GM21515 (cell line): ENCODE measurements around the gene NAA80.
"Not testable (repeated sequence)": the region's sequence is repeated elsewhere in the genome, so short reads cannot be mapped to it uniquely, and the experiment has no call there.

Experiments used
- ATAC-seq: cut with Tn5 transposase; IDR thresholded peaks from one replicate; pipeline ENCODE4 v1.9.1; 2021; ENCODE audit not compliant: unreplicated experiment

Gene NAA80

DNA sequence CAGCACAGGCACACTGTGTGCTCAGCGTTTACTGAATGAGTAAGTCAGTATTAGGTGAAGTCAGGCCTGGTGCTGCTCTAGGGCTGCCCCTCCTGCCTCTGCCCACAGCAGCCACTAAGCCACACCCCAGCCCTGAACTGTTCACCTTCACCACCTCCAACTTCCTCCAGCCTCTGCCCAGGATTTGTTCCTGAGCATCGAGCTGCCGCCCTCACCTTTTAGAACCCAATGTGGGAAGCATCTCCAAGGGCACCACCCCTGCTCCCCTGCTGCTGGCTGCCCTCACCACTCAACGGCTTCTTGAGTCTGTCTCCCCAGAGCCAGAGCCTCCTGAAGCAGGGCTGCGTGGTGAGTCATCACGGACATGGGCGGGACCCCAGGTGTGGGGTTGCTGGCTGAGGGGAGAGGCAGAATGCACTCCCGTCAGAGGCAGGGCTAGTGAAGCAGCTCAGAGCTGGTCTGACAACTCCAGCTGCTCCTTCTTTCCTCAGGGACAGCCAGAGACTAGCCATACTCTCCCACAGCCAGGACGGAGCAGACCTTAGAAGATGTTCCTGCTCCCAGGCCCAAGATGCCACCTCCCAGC, 17.5 kb upstream of the NAA80 start:
- ATAC-seq = no peak

DNA sequence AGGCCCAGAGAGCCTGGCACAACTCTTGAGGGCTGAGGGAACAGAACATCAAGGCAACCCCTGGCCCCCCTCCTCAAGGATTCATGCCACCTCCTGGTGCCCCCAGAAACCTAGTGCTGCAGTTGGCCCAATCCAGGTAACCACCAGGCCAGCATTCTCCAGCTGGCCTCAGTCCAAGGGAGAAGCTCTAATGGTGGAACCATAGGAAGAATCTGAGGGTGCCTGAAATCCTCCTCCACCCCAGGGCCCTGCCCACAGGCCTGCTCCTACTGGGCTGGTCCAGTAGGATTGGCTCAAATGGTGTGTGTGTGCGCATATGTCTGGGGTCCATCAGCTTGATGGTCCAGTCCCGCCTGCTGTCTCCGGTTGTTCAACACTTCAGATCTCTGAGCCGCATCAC, 15.6 kb upstream of the NAA80 start:
- ATAC-seq = no peak

DNA sequence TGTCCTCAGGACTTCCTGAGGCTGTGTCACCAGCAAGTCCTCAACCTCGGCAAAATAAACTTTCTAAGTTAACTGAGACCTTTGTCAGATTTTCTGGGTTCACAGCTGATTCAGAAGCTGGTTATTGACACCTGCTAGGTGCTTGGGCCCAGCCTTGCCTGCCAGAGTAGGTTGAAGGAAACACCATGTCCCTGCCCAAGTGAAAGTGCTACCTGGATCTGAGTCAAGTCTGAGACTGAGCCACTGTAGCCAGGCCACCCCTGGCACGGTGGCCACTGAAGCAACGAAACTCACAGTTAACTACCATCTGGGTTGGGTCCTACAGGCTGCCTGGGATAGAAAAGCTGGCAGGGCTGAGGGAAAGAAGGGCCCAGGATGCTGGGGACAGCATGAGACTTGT, 15.1 kb upstream of the NAA80 start:
- no peak for ATAC-seq

DNA sequence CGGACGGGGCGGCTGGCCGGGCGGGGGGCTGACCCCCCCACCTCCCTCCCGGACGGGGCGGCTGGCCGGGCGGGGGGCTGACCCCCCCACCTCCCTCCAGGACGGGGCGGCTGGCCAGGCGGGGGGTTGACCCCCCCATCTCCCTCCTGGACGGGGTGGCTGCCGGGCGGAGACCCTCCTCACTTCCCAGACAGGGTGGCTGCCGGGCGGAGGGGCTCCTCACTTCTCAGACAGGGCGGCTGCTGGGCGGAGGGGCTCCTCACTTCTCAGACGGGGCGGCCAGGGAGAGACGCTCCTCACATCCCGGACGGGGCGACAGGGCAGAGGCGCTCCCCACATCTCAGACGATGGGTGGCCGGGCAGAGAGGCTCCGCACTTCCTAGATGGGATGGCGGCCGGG, 12.8 kb upstream of the NAA80 start:
- ATAC-seq = not testable (repeated sequence)

DNA sequence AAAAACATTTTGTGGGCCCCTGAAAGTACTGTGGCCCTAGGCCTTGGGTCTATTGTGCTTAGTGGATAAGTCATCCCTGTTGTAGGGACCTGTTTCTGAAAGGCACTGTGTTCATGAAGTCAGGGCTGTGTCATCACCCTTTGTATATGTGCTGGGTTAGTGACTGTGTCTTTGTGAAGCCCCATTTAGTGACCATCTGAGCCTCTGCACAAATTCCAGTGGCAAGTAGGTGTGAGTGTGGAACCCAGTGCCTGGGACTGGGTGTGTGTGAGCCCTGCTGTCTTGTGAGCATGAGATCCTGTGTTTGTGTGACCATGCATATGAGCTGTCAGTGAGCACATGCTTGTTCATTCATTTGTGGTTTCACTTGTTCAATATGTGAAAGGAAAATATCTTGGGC, 5.4 kb upstream of the NAA80 start:
- ATAC-seq = no peak

DNA sequence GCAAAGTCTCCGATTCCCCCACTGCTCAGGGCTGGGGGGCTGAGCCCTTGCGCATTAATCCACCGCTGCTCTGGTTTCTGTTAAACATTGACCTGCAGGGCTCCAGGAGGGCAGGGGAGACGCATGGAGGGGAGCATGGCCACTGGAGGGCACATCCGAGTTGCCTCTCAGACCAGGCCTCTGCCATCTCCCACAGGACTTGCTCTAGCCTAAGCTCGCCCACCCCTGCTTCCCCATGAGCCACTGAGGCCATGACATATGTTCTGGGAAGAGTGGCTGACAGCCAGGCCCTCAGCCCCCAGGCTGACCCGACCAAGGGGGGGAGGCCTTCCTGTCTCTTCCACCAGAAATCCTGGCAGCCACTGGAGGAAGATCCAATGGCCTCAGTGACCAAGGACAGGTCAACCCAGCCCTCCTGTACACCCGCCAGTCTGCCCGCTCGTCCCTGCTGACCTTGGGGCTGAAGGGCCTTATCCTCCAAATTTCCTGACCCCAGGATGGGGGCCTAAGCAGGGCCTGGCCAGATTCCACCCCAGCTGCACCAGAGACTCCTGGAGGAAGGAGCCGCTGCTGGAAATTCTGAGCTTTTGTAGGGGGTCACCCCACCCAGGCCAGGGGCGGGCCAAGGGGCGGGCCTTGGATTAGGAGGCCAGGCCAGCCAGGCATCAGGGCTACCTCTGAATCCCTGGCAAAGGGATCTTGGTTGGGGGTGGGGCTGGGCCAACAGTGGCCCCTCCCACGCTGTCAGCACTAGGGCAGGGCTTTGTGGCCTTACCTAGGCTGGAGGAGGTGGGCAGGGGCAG, 4.0 kb upstream of the NAA80 start, which contains the start of gene HYAL1:
Gene HYAL1, minus strand, starts transcription at position 562 of the 803 bp plus-strand sequence. CDS start 618 bp downstream, outside the sequence.
- ATAC-seq = no peak

DNA sequence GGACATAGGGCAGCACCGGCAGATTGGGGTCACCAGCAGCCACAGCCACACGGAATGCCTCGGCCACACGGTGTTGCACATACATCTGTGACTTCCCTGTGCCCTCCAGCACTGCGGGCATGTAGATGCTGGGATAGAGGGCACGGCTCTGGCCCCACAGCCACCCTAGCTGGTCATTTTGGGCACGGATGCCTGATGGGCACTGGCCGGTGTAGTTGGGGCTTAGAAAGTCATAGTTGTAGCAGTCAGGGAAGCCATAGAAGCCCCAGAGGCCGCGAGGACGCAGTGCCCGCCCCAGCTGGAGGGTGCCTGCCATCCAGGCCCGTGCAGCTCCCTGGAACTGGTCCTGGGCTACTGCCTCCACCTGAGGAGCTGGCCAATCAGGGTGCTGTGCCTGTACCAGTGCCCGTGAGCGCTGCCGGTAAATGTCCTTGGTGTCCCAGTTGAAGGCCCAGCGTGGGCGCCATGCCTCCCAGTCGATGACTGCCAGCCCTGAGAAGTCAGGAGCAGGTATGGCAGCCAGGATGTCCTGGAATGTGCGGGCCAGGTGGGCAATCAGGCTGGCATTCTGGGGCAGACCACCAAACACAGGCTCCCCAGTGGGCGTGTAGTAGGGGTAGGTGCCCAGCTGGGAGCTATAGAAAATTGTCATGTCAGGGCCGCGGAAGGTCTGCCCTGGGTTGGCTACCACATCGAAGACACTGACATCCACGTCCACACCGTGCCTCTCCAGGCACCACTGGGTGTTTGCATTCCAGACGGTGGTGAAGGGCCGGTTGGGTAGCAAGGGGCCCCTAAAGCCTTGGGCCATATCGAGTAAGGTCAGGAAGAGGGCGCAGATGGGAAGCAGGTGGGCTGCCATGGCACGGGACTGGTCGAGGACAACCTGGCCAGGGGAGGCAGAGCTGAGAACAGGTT, 3.1 kb upstream of the NAA80 start:
- no peak for ATAC-seq

DNA sequence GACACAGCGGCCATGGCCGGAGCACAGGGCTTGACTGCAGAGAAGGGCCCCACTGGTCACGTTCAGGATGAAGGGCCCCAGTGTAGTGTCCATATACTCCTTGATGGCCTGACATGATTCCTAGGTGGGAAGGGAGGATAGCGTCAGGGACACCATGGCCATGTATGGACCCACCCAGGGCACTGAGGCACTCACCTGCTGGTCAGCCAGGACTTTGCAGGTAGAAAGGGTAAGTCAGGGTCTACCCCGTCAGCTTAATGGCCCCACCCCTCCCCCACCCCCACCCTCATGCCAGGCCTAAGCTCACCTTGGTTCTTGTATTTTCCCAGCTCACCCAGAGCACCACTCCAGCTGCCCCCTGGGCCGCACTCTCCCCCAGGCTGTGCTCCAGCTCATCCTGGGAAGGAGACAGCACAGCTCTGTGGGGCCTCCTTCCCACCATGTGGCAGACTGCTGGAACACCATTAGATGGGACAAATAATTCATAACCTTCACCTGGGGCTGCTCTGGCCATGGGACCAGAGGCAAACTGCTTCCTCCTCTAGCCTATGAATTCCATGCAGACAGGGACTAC, 1.6 kb upstream of the NAA80 start:
- no peak for ATAC-seq

DNA sequence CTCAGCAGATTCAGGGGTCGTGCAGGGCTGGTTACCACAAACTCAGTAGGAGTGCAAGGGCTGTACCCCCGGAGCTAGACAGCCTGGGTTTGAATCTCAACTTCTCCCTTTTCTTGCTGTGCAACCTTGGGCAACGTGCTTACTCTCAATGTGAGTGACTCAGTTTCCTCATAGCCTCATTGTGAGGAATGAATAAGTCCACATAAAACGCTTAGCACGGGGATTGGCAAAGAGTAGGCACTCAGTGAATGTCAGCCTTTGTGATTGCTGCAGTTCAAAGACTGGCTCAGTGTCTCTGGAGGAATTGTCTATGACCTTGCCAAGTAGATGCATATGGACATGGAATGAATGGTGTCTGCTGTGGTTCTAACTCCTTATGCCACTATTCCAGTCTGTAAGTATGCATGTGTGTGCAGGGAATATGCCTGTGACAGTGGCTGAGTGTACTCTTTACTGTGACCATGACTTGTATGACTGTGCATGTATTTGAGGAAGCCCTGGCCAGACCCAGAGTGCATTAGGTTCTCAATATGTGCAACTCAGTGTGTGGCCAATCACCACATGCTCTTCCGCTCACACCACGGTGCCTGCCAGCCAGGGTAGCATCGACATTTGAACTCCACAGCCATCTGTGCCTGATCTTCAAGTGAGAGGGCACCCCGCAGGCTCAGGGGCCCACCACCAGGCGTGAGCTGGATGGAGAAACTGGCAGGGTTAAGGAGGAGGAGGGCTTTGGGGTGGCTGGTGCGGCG, 900 bp upstream of the NAA80 start:
- no peak for ATAC-seq

DNA sequence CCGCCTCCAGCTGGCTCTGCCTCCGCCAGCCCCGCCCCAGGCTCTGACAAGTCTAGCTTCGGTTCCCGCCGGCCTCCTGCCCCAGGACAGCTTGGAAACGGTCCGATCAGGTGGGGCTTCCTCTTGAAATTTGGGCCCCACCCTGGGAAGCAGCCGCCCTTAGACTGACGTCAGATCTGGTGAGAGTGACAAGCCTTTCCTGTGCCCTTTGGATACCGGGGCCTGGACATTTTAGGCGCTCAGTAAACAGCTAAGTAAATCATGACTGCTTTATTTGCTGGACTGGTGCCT, 378 bp upstream of the NAA80 start:
- no peak for ATAC-seq

DNA sequence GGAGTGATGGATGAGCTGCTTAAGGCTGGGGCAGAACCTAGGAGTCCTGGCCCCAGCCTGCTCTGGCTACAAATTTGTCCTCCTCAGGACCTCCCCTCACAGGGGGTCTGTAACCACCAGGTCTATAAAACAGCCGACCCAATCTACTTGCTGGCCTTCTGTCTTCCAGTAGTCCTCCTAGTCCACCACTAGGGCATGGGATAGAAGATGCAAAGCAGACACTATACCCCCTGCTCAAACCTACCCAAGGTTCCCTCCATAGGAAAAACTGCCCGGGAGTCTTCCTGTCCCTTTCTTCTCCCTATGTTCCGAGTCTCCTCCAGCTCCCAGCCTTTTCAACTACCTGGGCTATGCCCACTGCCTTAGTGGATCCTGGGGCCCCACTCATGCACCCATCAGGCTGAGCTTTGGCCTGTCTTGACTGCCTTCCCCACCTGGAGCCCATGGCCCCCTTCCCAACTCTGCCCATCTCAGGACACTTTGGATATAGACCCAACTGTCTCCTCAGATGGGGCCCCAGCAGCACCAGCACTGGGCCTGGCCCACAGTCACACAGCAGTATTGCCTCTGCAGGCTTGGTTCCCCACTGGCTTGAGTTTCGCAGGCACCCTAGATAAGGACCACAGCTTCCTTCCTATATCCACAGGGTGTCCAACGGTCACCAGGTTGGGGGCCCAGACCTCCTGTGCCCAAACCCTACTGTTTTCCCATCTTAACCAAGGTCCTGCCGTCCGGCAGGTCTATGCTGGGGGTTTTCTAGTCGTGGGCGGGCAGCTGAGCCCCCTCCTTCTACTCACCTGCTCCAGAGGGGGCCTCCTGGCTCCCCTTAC, 1.1 kb downstream of the NAA80 start:
- ATAC-seq = no peak

DNA sequence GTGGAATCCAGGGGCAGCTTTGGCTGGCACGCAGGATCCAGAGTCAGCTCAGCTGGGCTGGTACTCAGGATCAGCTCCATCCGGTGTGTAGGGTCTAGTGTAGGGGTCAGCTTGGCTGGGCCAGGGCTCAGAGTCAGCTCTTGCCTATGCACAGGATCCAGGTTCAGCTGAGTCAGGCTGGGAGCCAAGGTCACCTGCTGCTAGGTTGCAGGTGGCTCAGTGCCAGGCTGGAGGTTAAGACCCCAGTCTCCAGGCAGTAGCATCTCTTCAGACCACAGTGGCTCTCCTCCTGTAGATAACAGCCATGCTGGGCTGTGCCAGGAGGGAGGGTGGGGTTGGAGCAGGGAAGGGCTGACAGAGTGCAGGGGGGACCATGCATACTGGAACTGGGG, 1.8 kb downstream of the NAA80 start:
- ATAC-seq = no peak

DNA sequence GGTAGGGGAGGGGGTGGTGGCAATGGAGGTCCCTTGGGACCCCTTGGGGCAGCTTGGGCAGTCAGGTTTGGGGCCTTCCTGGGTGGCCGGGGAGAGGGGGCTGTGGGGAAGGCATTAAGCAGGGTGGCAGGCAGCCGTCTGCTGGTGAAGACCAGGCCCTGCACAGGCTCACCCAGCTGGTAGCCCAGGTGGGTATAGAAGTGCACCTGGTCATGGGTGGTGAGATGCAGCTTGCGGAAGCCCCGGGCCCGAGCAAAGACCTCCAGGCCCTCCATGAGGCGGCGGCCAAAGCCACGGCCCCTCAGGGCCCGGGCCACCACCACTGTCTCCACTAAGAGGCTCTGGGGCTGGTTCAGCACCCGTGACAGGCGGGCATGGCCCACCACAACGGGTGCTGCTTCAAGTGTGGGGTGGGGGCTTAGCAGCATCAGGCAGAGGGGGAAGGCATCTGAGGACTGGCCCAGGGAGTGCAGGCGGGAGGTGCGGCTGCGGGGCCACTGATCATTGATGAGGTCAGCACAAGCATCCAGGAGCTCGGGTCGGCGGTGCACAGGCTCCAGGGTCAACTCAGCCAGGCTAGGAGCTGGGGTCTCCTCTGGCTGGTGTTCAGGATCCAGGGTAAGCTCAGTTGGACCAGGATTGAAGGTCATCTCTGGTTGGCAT, 2.4 kb downstream of the NAA80 start:
- no peak for ATAC-seq

DNA sequence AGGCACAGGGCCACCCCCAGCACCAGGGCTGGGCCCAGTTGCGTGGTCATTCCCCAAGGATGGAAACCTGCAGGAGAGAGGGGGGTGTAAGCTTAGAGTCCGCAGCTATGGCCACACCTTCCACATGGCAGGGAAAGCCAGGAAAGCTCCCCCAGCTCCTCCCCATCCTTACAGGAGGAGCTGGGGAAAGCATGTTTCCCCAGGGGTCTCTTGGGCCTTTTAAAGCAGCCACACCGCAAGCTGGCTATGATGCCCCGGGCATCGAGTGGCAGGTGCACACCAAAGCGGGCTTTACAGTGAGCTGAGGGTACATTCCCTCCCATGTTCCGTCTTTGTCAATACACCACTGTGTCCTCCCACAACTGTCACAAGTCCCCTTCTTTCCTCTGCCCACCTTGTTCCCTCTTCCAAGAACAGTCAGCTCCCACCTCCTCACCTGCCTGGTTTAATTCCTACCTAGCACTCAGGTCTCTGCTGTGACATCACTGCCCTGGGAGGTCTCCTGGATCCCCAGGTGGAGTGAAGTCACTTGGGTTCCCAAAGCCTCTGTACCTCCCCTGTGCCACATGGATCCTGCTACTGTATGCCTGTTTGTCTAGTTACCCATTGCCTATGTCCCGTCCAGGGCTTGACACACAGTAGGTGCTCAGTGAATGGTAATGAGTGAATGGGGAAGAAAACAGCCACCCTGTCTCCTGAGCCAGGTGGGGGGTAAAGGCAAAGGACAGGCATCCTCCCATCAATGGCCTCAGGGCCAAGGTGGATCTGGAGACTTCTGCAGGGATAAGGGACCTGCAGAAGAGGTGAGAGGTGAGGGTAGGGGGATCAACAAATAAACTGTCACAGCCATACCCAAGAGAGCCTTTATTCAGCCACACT, 3.4 kb downstream of the NAA80 start:
- ATAC-seq = no peak

DNA sequence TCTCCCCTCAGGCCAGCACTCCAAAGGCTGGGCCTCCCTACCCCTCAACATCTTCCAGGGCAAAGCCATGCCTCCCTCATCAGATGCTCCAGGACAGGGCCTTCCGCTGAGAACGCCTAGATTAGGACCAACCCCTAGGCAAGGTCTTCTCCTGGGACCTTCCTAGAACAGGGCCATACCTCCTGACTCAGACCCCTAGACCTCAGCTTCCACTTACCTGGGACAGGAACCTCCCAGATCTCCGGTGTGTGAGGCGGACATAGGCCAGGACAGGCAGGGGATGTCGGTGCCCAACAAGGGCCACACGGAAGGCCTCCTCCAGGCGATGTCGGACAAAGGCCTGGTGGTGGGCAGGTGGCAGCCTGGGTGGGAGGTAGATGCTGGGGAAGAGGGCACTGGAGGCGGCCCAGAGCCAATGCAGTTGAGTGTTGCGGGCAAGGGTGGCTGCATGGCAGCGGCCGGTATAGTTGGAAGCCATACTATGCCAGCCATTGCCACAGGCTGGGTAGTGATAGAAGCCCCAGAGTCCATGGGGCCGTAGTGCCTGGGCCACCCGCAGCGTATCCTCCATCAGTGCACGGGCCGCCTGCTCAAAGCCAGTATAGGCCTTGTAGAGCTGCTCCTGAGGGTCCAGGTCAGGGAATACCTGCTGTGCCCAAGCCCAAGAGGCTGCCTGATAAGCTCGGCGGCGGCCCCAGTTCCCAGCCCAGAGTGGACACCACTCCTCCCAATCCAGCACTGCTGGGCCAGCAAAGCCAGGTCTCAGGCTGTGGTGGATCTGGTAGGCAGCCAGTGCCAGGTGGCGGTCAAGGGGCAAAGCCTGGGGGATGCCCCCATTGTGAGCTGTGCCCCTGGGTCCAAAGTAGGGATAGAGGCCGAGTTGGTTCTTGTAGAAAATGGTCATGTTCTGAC, 4.5 kb downstream of the NAA80 start:
- ATAC-seq = no peak

DNA sequence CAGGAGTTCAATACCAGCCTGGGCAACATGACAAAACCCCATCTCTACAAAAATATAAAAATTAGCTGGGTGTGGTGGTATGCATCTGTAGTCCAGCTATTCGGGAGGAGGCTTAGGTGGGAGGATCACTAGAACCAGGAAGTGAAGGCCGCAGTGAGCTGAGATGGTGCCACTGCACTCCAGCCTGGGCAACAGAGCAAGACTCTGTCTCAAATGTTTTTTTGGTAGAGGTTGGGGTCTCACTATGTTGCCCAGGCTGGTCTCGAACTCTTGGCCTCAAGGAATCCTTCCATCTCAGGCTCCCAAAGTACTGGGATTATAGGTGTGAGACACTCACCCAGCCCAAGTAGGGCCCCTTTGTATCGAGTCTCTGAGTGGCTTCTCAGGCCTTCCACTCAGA, 5.1 kb downstream of the NAA80 start:
- ATAC-seq = no peak

DNA sequence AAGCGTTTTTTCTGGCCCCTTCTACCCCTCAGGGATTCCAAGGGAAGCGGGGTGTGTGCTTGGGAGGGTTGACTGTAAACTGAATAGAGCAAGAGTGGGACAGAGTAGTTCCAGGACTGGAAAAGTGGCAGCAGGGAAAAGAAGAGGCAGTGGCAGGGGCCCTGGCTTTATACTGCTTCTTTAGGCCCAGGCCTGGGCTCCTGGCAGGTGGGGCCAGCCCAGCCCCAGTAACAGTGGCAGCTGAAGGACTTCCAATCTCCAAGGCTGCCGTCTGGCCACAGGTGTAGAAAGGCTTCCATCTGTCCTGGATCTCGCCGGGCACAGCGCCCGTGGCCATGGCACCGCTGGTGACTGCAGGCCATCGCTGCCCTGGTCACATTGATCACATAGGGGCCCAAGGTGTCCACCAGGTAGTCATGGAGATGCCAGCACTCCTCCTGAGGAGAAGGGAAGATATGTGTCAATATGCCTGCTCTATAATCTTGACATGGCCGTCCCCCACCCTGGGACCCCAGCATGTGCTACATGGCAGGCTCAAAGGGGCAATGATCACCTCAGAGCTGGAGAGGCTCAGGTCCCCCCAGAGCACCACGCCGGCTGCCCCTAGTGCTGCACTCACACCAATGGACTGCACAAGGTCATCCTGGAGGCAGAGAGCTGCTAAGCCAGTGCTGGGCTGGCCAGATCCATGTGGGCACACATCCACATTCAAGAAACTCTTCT, 6.0 kb downstream of the NAA80 start:
- ATAC-seq = no peak
